22Rv1 (cell line): ENCODE data around the gene FRY.
"Not testable (repeated sequence)": the region's sequence is repeated elsewhere in the genome, so short reads cannot be mapped to it uniquely, and the experiment has no call there.

Experiments
- H3K27ac ChIP-seq: fragments of 450-650 bp; 2 replicates; pipeline ENCODE4 v1.5.1; 2017
- CTCF ChIP-seq: fragments of 450-650 bp; IDR thresholded peaks from 2 replicates; pipeline ENCODE4 v1.5.1; 2017; ENCODE audit warnings: mild to moderate bottlenecking
- ZFX ChIP-seq: fragments of 450-650 bp; IDR thresholded peaks from 2 replicates; pipeline ENCODE4 v1.6.1; 2017; ENCODE audit warnings: antibody characterized with exemption, borderline replicate concordance

Gene FRY

GRCh38 chr13:32051156-32051555 is 19.6 kb downstream of the FRY start:
- no peak overlapping the region for H3K27ac ChIP-seq
- no peak for TF ChIP-seq ZFX
- TF ChIP-seq CTCF, result no peak

GRCh38 chr13:32056316-32056715 is 24.7 kb downstream of the FRY start:
- H3K27ac ChIP-seq, result no peak overlapping the region
- TF ChIP-seq ZFX, result no peak
- no peak for TF ChIP-seq CTCF

GRCh38 chr13:32057325-32057724 is 25.8 kb downstream of the FRY start:
- H3K27ac ChIP-seq, result not testable (repeated sequence)

- TF ChIP-seq CTCF (no peak), ZFX (no peak)
These were observed 28.0 kb downstream of the FRY start for GRCh38 chr13:32059511-32059984.

GRCh38 chr13:32060401-32060878 is 28.9 kb downstream of the FRY start:
- no peak overlapping the region for H3K27ac ChIP-seq

More at GRCh38 chr13:32059511-32059984, 28.0 kb downstream of the FRY start:
- H3K27ac ChIP-seq, result no peak overlapping the region

GRCh38 chr13:32063619-32064233 is 32.2 kb downstream of the FRY start:
- TF ChIP-seq ZFX (no peak), CTCF (no peak)
- H3K27ac ChIP-seq, result no peak overlapping the region

More at GRCh38 chr13:32060401-32060878, 28.9 kb downstream of the FRY start:
- TF ChIP-seq ZFX (no peak), CTCF (no peak)

GRCh38 chr13:32067149-32067961 is 35.8 kb downstream of the FRY start:
- TF ChIP-seq CTCF (no peak), ZFX (no peak)
- no peak overlapping the region for H3K27ac ChIP-seq
